Left renal pelvis (tissue), 4 donors: Measurements from ENCODE around the gene IGSF6. TPM values are rescaled to one million over a fixed set of nuclear protein-coding genes. Genes with fewer than 3 reads are reported as not detected.
"Not testable (repeated sequence)": the region's sequence is repeated elsewhere in the genome, so short reads cannot be mapped to it uniquely, and the experiment has no call there.

Source experiments
- DNase-seq, 4 donors: peaks; one replicate each; pipeline ENCODE4 v3.0.0-alpha.2; 2013; ENCODE audit warnings: low read depth in 4 of 4, low spot score in 3 of 4
- polyA plus RNA-seq, 4 donors: library from polyadenylated mRNA; unstranded; fragments of 120-200 nt; gene quantifications; one replicate each; pipeline ENCODE4 v1.2.1, GENCODE V29; 2013; ENCODE audit not compliant: insufficient read length in 4 of 4

The IGSF6 gene
- polyA plus RNA-seq, 4 donors, result 2.7 to 7.6 (median 5.0) TPM

DNA sequence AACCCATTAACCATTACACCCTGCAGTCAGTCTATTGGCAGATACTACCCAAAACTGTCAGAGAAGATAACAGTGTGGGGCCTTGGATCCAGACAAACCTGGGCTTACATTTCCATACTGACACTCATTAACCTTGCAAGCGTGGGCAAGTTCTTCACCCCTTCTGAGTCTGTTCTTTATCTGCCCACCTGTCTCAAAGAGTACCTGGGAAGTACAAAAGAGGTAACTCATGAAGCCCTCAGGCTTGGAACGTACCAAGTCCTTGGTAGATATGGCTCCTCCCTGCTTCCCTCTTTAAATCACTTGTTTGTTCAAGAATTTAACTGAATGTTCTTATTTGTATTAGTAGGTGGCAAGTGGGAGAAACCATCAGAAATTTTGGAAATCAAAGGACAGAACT, 2.5 kb upstream of the IGSF6 start:
- no peak for DNase-seq

DNA sequence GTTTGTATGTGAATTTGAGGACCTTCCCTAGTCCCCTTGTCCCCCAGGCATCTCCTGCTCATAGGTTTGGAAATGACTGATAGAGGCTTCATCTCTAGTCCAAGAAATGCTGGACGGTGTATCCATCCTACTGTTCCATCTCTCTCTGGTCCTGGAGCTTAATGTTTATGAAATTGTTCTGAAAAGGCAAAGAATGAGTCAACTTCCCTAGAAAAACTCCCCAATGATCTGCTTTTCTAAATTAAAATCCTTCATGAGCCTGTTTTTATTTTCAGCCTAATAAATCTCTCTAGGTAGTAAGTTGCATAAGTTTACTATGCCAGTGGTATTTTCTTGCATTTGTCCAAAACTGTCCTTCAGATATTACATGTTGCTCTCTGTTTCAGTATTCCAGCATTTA, 2.1 kb upstream of the IGSF6 start:
- no peak for DNase-seq

DNA sequence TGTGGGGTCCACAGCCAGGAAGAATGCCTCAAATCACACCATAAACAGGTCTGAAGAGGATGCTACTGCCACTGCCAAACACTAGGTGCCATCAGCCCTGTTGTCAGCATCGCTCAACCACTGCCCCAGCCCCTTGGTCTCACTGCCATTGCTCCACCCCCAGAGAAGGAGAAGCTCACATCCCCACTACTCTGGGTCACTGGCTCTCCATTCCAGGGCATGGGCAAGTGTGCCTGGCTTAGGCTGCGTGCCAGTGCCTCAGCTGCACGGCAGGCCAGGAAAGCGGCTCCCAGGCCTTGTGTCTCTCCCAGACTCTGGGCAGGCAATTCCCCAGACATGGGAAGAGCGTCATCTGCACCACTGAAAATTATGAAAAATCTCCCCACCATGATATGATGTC, 1.2 kb upstream of the IGSF6 start:
- DNase-seq, result no peak

DNA sequence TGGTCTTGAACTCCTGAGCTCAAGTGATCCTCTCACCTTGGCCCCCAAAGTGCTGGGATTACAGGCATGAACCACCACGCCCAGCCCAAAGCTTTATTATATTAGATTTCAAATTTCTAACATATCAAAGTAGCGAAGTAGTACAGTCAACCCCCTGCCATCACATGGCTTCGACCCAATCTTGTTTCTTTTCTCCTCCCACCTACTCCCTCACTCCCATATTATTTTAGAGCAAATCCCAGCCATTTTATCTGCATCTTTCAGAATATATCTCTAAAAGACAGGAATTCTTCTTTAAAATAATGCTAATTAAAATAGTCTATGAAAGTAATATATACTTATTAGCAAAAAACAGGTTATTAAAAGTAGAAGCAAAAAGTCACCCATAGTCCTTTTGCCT, 893 bp downstream of the IGSF6 start:
- DNase-seq, result no peak

DNA sequence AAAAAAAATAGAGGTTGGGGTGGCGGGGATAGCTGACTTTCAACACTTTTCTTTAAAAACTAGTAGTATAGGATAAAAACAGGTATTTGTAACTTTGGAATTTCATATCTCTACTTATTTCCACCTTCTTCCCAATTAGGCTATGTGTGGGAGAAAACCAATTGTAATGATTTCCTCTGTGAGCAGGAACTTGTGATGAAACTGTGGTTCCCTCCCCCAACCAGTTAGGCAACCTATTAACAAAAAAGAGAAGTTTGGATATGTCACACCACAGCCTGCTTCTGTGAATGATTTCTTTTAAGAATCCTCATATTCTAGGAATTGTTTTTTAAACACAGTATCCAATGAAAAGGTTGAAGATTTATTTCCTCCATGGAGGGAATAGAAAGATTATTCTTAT, 1.9 kb downstream of the IGSF6 start:
- DNase-seq, result no peak

DNA sequence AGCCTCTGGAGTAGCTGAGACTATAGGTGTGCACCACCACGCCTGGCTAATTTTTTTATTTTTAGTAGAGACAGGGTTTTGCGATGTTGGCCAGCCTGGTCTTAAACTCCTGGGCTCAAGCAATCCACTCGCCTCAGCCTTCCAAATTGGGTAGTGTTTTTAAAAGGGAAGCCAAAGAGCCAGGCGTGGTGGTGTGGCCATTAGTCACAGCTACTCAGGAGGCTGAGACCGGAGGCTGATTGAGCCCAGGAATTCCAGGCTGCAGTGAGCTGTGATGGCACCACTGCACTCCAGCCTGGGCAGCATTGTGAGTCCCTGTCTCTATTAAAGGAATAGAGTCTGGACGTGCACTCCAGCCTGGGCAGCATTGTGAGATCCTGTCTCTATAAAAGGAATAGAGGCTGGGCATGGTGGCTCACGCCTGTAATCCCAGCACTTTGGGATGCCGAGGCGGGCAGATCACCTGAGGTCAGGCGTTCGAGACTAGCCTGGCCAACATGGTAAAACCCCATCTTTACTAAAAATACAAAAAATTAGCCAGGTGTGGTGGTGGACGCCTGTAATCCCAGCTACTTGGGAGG, 2.5 kb downstream of the IGSF6 start:
- not testable (repeated sequence) for DNase-seq

DNA sequence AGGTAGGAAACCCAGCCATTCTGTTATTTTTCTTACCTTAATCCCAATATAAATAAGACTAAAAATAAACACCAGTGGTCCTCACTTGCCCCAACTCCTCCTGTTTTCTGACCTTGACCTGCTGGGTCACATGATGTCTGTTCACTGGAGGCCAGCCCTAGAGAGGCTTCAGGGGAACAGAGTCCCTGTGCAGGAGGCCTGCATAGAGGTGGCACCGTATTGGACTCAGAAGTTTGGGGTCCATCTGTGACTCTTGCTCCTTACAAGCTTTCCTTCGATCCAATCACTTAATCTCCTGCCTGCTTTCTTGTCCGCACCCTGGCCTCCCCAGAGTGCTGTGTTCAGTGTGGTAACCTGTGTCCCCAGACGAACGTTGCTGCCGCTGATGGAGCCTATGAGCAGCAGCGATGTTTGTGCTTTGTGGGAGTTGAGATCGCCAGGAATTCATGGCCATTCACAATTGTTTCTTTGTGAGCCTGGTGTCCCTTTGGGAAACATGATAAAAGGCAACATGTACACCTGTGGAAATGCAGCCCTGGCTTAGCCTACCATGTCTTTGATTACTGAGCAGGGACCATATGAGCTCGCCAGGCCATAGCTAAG, 4.7 kb downstream of the IGSF6 start:
- DNase-seq, result no peak

DNA sequence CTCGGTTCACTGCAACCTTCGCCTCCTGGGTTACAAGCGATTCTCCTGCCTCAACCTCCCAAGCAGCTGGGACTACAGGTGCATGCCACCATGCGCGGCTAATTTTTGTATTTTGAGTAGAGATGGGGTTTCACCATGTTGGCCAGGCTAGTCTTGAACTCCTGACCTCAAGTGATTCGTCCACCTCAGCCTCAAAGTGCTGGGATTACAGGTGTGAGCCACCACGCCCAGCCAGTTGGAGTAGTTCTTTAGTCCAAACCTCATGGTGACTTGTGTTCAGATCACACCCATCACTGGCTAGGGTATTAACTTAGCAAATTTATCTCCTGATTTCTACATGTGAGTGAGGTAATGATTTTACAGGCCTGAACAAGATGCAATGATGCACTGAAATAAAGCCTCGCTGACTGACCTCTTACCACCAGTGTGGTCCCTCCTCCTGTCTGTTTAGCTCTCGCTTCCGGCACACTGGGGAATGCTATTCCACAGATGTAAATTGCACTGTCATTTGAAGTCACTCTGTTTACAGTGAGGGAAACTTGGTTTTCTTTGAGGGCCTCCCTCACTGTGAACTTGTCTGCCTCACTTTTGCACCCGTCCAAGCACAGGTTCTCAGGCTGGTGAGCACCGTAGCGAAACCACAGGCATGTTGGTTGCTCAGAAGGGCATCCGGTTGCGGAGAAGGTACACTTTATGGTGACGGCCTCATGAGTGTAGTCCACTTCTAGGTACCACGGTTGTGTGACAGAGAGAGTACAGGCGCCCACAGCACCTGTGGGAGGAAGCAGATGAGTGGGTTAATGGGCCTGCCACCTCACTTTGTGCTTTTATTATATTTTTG, 5.5 kb downstream of the IGSF6 start:
- no peak for DNase-seq

DNA sequence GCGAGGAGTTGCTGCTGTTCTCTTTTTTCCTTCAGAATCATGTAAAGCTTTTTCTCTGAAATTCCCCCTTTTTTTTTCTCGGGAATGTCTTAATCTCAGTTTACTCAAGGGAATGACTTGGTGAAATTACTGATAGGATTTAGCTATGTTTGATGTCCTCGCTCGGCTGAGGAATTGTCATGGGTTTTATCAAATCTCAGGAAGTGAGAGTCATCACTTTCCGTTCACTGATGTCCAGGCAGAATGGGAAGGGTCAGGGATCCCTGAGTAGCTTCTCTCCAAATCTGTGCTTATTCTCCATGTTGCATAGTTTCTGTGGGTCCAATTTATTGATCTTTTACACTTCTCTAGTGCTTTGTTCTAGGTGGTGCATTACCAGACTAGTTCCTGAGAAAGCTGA, 6.3 kb downstream of the IGSF6 start:
- no peak for DNase-seq

DNA sequence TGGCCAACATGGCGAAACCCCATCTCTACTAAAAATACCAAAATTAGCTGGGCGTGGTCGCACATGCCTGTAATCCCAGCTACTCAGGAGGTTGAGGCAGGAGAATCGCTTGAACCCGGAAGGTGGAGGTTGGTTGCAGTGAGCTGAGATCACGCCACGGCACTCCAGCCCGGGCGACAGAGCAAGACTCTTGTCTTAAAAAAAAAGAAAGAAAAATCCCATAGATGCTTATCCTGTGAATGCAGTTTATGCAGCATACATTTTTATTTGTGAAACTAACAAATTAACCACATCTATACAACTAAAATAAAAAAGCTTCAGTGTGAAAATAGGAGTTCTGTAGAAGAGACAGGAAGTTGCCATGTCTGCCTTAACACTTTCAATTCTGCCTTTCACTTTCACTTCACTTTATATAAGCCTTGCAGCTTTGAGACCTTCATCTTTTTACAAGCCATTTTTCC, 7.1 kb downstream of the IGSF6 start:
- DNase-seq, result no peak

DNA sequence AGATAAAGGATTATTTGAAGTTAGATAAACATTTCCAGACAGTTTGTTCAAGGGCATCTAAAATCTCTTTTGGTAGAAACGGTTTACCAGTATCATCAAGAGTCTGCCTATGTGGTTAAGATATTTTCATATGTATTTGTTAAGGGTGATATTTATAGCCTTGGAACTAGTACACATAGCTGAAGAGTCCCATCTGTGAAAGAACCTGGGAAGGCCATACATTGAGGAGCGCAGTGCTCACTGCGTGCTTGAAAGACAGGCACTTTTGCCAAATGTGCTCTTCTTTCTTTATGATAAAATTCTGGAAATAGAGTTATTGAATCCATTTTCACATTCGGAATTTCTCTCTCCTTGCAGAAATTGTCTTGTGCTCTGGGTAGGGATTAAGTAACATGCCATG, 7.7 kb downstream of the IGSF6 start:
- no peak for DNase-seq

DNA sequence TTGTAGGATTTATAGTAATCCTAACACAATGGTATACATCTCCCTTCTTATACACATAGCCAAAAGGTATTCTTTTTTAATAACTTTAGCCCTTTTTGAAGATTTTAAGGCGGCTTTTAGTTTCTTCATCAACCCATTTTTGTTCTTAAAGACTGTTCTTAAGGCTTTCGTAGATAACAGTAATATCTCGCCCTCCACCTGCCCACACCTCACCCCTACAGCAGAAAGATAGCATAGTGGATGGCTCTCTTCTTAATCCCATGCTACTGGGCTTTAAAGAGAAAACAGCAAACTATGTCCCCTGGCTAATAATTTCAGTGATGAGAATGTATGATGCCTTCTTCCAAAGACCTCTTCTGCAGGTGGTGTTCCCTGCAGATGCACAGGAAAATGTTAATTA, 8.6 kb downstream of the IGSF6 start:
- DNase-seq, result no peak

DNA sequence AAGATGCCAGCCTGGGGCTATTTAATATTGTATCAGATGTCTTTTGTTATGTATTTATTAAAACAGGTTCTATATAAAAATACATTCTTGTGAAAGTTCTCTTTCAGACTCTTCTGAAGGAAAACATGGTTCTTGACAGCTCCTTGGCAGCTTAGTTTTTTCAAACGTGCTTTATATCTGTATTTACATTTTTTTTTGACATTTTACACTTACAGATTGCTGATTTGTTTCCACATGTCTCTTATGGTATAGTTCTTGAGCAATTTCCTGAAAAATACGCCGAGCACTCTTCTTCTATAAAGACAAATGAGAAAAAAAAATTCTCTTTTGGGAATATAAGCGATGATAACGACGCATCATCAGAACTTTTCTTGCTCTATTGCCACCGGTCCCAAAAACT, 9.5 kb downstream of the IGSF6 start:
- no peak for DNase-seq

DNA sequence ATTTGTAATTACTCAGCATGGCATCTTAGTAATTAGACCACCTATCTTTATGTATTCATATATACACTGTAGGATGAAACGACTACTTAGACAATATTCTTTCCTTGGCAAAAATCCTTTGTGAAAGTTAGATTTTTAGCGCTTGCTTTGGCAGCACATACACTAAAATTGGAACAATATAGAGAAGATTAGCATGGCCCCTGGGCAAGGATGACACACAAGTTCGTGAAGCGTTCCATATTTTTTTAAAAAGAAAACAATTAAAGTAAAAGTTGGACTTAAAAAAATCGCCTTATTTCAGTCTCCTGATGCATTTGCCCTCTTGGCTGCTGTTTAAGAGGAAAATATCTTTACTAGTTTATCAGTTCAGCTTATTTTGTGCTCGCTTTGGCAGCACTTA, 10.5 kb downstream of the IGSF6 start:
- no peak for DNase-seq

DNA sequence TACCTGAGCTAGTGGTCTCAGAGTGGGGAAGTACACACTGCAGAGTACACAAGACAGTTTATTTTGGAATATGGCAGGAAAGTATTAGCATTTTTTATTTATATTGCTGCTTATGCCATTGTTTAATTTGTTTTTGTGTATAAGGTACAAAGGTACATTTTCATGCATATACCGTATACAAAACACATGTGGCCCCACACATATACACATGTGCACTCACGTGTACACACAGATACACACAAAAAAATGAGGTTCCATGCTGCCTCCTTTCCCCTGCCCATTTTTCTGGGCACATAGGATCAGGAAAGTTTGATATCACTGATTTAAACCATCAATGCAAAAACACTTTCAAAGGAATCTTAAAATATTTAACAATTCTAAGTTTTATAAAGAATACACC, 12.9 kb downstream of the IGSF6 start:
- DNase-seq, result no peak

DNA sequence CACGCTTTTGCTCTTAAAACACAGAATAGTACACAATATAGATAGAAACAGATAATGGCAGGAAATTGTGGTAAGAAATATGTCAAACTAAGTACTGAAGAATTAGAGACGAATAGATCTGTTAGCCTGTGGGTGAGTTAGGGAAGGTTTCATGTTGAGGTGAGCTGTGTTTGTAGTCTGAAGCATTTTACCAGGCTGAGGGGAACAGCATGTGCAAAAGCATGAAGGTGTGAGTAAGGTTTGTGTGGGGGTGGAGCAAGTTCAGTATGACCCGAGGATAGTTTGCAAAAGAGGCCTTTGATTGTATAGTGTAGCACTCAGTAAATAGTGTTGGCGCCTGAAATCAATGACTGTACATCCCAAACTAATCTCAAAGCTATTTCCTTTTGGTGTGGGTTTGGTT, 13.8 kb downstream of the IGSF6 start:
- no peak for DNase-seq

DNA sequence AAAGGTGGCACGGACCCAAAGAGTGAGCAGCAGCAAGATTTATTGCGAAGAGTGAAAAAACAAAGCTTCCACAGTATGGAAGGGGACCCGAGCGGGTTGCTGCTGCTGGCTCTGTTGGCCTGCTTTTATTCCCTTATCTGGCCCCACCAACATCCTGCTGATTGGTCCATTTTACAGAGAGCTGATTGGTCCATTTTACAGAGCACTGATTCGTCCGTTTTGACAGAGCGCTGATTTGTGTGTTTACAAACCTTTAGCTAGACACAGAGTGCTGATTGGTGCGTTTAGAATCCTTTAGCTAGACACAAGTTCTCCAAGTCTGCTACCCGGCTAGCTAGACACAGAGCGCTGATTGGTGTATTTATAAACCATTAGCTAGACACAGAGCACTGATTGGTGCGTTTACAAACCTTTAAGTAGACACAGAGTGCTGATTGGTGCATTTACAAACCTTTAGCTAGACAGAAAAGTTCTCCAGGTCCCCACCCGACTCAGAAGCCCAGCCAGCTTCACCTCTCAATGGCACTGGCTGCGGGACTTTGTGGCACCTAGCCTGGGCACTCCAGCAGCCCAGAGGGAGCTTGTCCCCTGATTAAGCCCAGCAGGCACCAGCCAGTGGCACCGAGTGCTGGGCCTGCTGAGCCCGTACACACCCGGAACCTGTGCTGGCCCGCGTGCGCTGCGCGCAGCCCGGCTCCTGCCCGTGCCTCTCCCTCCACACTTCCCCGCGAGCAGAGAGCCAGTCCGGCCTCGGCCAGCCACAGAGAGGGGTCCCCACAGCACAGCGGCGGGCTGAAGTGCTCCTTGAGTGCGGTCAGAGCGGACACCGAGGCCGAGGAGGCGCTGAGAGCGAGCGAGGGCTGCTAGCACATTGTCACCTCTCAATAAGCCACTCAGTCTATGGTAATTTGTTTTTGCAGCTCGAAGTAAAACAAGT, 15.1 kb downstream of the IGSF6 start:
- no peak for DNase-seq

DNA sequence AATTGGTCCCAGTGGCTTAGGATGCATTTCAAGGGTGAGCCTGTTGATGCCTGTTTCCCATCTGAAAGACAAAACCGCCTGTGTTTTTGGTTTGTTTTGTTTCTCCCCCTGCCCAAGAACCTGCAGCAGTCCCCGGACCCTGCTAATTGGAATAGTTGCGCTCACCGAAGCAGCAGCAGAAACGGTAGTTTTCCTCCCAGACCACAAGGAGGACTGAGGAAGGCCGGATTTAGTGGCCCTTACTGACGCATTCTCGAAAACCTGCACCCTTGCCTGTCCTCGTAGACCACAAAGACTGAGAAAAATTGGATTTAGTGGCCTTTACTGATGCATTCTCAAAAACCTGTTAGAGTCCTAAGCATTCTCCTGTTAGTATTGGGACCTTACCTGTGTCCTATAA, 16.7 kb downstream of the IGSF6 start:
- DNase-seq, result not testable (repeated sequence)

DNA sequence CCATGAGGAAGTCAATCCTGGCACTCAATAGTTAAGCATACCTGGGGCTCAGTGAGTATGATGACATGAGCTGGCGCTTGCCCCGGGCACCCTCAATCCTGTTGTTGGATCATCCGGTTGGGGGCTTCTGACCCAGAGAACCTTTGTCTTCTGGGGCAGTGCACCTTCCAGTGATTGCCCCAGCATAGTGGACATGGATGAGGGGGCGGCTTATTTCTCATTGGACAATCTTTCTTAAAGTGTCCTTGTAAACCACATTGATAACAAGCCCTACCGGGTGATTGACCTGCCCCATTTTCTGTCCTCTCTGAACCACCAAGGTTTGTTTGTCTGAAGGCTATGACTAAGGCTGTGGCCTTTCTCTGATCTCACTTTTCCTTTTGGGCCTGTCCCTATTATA, 18.2 kb downstream of the IGSF6 start:
- no peak for DNase-seq

DNA sequence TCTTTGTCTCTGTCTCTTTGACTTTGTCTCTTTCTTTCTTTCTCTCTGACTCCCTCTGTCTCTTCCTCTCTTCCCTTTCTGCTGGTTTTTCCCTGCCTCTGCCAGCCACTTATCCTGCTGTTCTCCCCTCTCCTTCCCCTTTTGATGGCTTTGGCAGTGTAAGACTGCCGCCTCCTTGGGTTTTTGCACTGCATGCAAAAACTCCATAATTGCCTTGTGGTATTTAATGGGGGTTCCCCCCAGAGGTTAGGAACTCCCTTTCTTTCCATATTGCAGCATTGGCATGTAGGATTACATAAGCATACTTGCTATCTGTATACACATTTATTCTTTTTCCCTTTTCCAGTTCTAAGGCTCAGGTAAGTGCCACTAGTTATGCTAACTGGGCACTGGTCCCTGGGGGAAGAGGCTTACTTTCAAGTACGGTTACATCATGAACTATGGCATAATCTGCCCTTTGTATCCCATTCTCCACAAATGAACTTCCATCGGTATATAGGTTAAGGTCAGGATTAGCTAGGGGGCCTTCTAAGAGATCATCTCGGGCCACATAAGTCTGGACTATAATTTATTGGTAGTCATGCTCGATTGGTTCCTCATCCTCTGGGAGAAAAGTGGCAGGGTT, 20.3 kb downstream of the IGSF6 start:
- DNase-seq, result not testable (repeated sequence)
